GM21381 (cell line): ENCODE results near the gene LRRFIP2.
"Not testable (repeated sequence)": the region's sequence is repeated elsewhere in the genome, so short reads cannot be mapped to it uniquely, and the experiment has no call there.

Experiments used
- ATAC-seq: cut with Tn5 transposase; IDR thresholded peaks from one replicate; pipeline ENCODE4 v1.9.1; 2021; ENCODE audit warnings: mild to moderate bottlenecking, moderate library complexity; ENCODE audit not compliant: unreplicated experiment

LRRFIP2 gene

GRCh38 chr3:37189109-37189508 is 14.7 kb upstream of the LRRFIP2 start:
- ATAC-seq, result no peak

GRCh38 chr3:37183976-37184375 is 9.6 kb upstream of the LRRFIP2 start:
- ATAC-seq, result no peak

GRCh38 chr3:37183375-37183831 is 9.0 kb upstream of the LRRFIP2 start:
- no peak for ATAC-seq

GRCh38 chr3:37182816-37183215 is 8.4 kb upstream of the LRRFIP2 start:
- no peak for ATAC-seq

GRCh38 chr3:37181756-37182155 is 7.4 kb upstream of the LRRFIP2 start:
- ATAC-seq, result no peak

- ATAC-seq, result no peak
Observed at GRCh38 chr3:37179144-37179967, 5.0 kb upstream of the LRRFIP2 start.

- no peak for ATAC-seq
Observed at GRCh38 chr3:37173806-37174205, 576 bp downstream of the LRRFIP2 start.

- ATAC-seq, result no peak
Observed at GRCh38 chr3:37171144-37171543, 3.2 kb downstream of the LRRFIP2 start.

- no peak for ATAC-seq
Observed at GRCh38 chr3:37170513-37170912, 3.9 kb downstream of the LRRFIP2 start.

GRCh38 chr3:37170060-37170459 is 4.3 kb downstream of the LRRFIP2 start:
- ATAC-seq, result no peak

GRCh38 chr3:37168896-37169295 is 5.5 kb downstream of the LRRFIP2 start:
- ATAC-seq, result no peak

GRCh38 chr3:37163262-37164015 is 10.9 kb downstream of the LRRFIP2 start:
- ATAC-seq, result no peak

GRCh38 chr3:37162501-37163245 is 11.7 kb downstream of the LRRFIP2 start:
- ATAC-seq, result peak; percentile 67

- ATAC-seq, result no peak
Observed at GRCh38 chr3:37161351-37161750, 13.0 kb downstream of the LRRFIP2 start.

- ATAC-seq, result no peak
Observed at GRCh38 chr3:37155782-37156181, 18.6 kb downstream of the LRRFIP2 start.

GRCh38 chr3:37154668-37155314 is 19.6 kb downstream of the LRRFIP2 start:
- no peak for ATAC-seq

- no peak for ATAC-seq
Observed at GRCh38 chr3:37150621-37151020, 23.8 kb downstream of the LRRFIP2 start.

GRCh38 chr3:37149257-37149656 is 25.1 kb downstream of the LRRFIP2 start:
- ATAC-seq, result no peak

GRCh38 chr3:37148208-37148607 is 26.2 kb downstream of the LRRFIP2 start:
- ATAC-seq, result no peak

- no peak for ATAC-seq
Observed at GRCh38 chr3:37147666-37148065, 26.7 kb downstream of the LRRFIP2 start.

GRCh38 chr3:37146927-37147326 is 27.5 kb downstream of the LRRFIP2 start:
- ATAC-seq, result not testable (repeated sequence)
